HEK293 (cell line): ENCODE data around the gene MSH4.

Source experiments
- CTCF ChIA-PET: fragments of 350-600 bp; formaldehyde crosslinking; extraction: SDS; loops from one replicate; lab custom pipeline; 2021; ENCODE audit warnings: antibody characterized with exemption; lab: Yijun Ruan, JAX
- POLR2A ChIA-PET: fragments of 300-600 bp; formaldehyde crosslinking; extraction: SDS; loops from one replicate; lab custom pipeline; 2020; ENCODE audit warnings: antibody characterized with exemption, inconsistent platforms; lab: Yijun Ruan, JAX
- H3K27ac ChIP-seq: fragments of 200-500 bp; sonication (Bioruptor generic); 2 replicates; pipeline ENCODE4 v1.5.1; 2014; ENCODE audit warnings: low read depth, low read length, control low read depth, inconsistent platforms; ENCODE audit errors: extremely low read depth
- H3K36me3 ChIP-seq, 2 experiments: fragments of 200-500 bp in 1 of 2; sonication (Bioruptor generic) in 1 of 2; 1 replicate in 1 of 2; 2 replicates in 1 of 2; pipeline ENCODE4 v1.5.1; 2014 to 2017; ENCODE audit warnings: inconsistent platforms in 2 of 2, low read length in 2 of 2; ENCODE audit not compliant: control insufficient read depth in 2 of 2, insufficient read depth in 1 of 2
- H3K4me1 ChIP-seq: fragments of 200-500 bp; sonication (Bioruptor generic); 2 replicates; pipeline ENCODE4 v1.5.1; 2014; ENCODE audit warnings: mild to moderate bottlenecking, low read length, inconsistent platforms; ENCODE audit not compliant: control insufficient read depth, insufficient read depth
- H3K4me3 ChIP-seq: 2 replicates; pipeline ENCODE4 v1.5.1; 2011; ENCODE audit warnings: low read depth, mild to moderate bottlenecking, control low read depth, low read length, moderate library complexity
- H3K9me3 ChIP-seq: fragments of 200-500 bp; sonication (Bioruptor generic); 2 replicates; pipeline ENCODE4 v1.5.1; 2014; ENCODE audit warnings: low read depth, low read length, inconsistent platforms; ENCODE audit not compliant: control insufficient read depth, insufficient read depth
- ATF2 ChIP-seq: fragments of 450-650 bp; formaldehyde crosslinking; IDR thresholded peaks from 2 replicates; pipeline ENCODE4 v1.5.1; 2016; ENCODE audit warnings: missing biosample characterization, missing genetic modification characterization, low read depth
- BCL6B ChIP-seq: fragments of 450-650 bp; formaldehyde crosslinking; IDR thresholded peaks from 2 replicates; pipeline ENCODE4 v1.5.1; 2017; ENCODE audit warnings: missing biosample characterization, missing genetic modification characterization
- ELK4 ChIP-seq: IDR thresholded peaks from 2 replicates; pipeline ENCODE4 v1.6.1; 2011; ENCODE audit warnings: mild to moderate bottlenecking, low read depth, low read length, borderline replicate concordance
- FEZF1 ChIP-seq: fragments of 450-650 bp; formaldehyde crosslinking; IDR thresholded peaks from 2 replicates; pipeline ENCODE4 v1.5.1; 2016; ENCODE audit warnings: missing biosample characterization, missing genetic modification characterization
- KLF16 ChIP-seq: fragments of 450-650 bp; formaldehyde crosslinking; IDR thresholded peaks from 2 replicates; pipeline ENCODE4 v1.5.1; 2017; ENCODE audit warnings: missing biosample characterization, missing genetic modification characterization
- MEIS1 ChIP-seq: sonication (generic); formaldehyde crosslinking; IDR thresholded peaks from 2 replicates; pipeline ENCODE4 v1.8.1; 2022; ENCODE audit warnings: missing genetic modification reagents, mild to moderate bottlenecking, borderline replicate concordance
- ZFHX2 ChIP-seq: fragments of 450-650 bp; formaldehyde crosslinking; conservative IDR thresholded peaks from 2 replicates; pipeline ENCODE4 v1.5.1; 2016; ENCODE audit warnings: missing biosample characterization, missing genetic modification characterization
- ZFP3 ChIP-seq: fragments of 450-650 bp; formaldehyde crosslinking; IDR thresholded peaks from 2 replicates; pipeline ENCODE4 v1.5.1; 2016; ENCODE audit warnings: low read depth, missing biosample characterization, missing genetic modification characterization
- ZIC2 ChIP-seq: fragments of 450-650 bp; formaldehyde crosslinking; IDR thresholded peaks from 2 replicates; pipeline ENCODE4 v1.5.1; 2016; ENCODE audit warnings: missing biosample characterization, missing genetic modification characterization
- ZNF132 ChIP-seq: fragments of 450-650 bp; formaldehyde crosslinking; IDR thresholded peaks from 2 replicates; pipeline ENCODE4 v1.5.1; 2017; ENCODE audit warnings: missing biosample characterization, missing genetic modification characterization, borderline replicate concordance
- ZNF140 ChIP-seq: fragments of 450-650 bp; formaldehyde crosslinking; IDR thresholded peaks from 2 replicates; pipeline ENCODE4 v1.5.1; 2016; ENCODE audit warnings: missing biosample characterization, missing genetic modification characterization
- ZNF155 ChIP-seq: fragments of 450-650 bp; formaldehyde crosslinking; IDR thresholded peaks from 2 replicates; pipeline ENCODE4 v1.5.1; 2016; ENCODE audit warnings: missing biosample characterization, missing genetic modification characterization
- ZNF202 ChIP-seq: fragments of 450-650 bp; formaldehyde crosslinking; IDR thresholded peaks from 2 replicates; pipeline ENCODE4 v1.5.1; 2016; ENCODE audit warnings: missing biosample characterization, missing genetic modification characterization, borderline replicate concordance
- ZNF416 ChIP-seq: fragments of 450-650 bp; formaldehyde crosslinking; IDR thresholded peaks from 2 replicates; pipeline ENCODE4 v1.5.1; 2016; ENCODE audit warnings: missing biosample characterization, missing genetic modification characterization
- ZNF473 ChIP-seq: fragments of 450-650 bp; formaldehyde crosslinking; IDR thresholded peaks from 2 replicates; pipeline ENCODE4 v1.5.1; 2017; ENCODE audit warnings: missing biosample characterization, missing genetic modification characterization
- ZNF510 ChIP-seq: fragments of 450-650 bp; formaldehyde crosslinking; IDR thresholded peaks from 2 replicates; pipeline ENCODE4 v1.5.1; 2018; ENCODE audit warnings: mild to moderate bottlenecking, missing genetic modification characterization, missing biosample characterization; ENCODE audit not compliant: insufficient replicate concordance
- ZNF513 ChIP-seq: fragments of 450-650 bp; IDR thresholded peaks from 2 replicates; pipeline ENCODE4 v1.5.1; 2018; ENCODE audit warnings: missing biosample characterization, missing genetic modification characterization
- ZNF518A ChIP-seq: fragments of 450-650 bp; formaldehyde crosslinking; conservative IDR thresholded peaks from 2 replicates; pipeline ENCODE4 v1.5.1; 2016; ENCODE audit warnings: low read depth, missing biosample characterization, missing genetic modification characterization
- ZNF621 ChIP-seq: fragments of 450-650 bp; formaldehyde crosslinking; IDR thresholded peaks from 2 replicates; pipeline ENCODE4 v1.5.1; 2017; ENCODE audit warnings: missing biosample characterization, missing genetic modification characterization
- ZNF670 ChIP-seq: fragments of 450-650 bp; formaldehyde crosslinking; IDR thresholded peaks from 2 replicates; pipeline ENCODE4 v1.5.1; 2016; ENCODE audit warnings: missing biosample characterization, missing genetic modification characterization, low read depth
- ZNF707 ChIP-seq: fragments of 450-650 bp; formaldehyde crosslinking; IDR thresholded peaks from 2 replicates; pipeline ENCODE4 v1.5.1; 2016; ENCODE audit warnings: missing biosample characterization, missing genetic modification characterization
- ZSCAN18 ChIP-seq: fragments of 450-650 bp; formaldehyde crosslinking; IDR thresholded peaks from 2 replicates; pipeline ENCODE4 v1.5.1; 2016; ENCODE audit warnings: missing biosample characterization, missing genetic modification characterization
- ZSCAN5A ChIP-seq: fragments of 450-650 bp; formaldehyde crosslinking; IDR thresholded peaks from 2 replicates; pipeline ENCODE4 v1.5.1; 2016; ENCODE audit warnings: missing biosample characterization, missing genetic modification characterization

The MSH4 gene

GRCh38 chr1:75884437-75884836 lies 87.8 kb downstream of the MSH4 start:
- no peak overlapping the region for H3K27ac ChIP-seq
- no peaks in the 10 kb centered on the region for H3K36me3 ChIP-seq
- no peaks in the 10 kb centered on the region for H3K4me1 ChIP-seq
- H3K4me3 ChIP-seq = no peak overlapping the region
- ChIA-PET POLR2A (no interaction called here), CTCF (interaction anchor here (1.0 kb wide), 1 partner anchor 23 kb away, joined by 3 read pairs; no protein-coding TSS in a partner anchor)
- TF ChIP-seq ZSCAN18 (tag by site-specific recombination) (no peak), ZNF621 (no peak), ZNF416 (no peak), KLF16 (tag by site-specific recombination) (no peak), ATF2 (tag by site-specific recombination) (no peak), ZNF132 (tag by site-specific recombination) (no peak), FEZF1 (tag by site-specific recombination) (no peak), BCL6B (tag by site-specific recombination) (no peak), ZNF518A (tag by site-specific recombination) (no peak), ZSCAN5A (tag by site-specific recombination) (no peak), ZNF510 (no peak)
- H3K9me3 ChIP-seq = no peaks in the 10 kb centered on the region

- Histone ChIP-seq H3K4me3 (no peak overlapping the region), H3K27ac (no peak overlapping the region), H3K9me3 (no peaks in the 10 kb centered on the region), H3K36me3 (no peaks in the 10 kb centered on the region), H3K4me1 (no peaks in the 10 kb centered on the region)
- ChIA-PET POLR2A (no interaction called here), CTCF (no interaction called here)
- TF ChIP-seq ZNF155 (tag by site-specific recombination) (no peak), ZNF707 (tag by site-specific recombination) (no peak), ZNF140 (no peak), ZNF670 (tag by site-specific recombination) (no peak), ZNF473 (tag by site-specific recombination) (no peak), ZIC2 (no peak), MEIS1 (CRISPR knock-in tag) (no peak), ZNF621 (no peak), ELK4 (no peak), ZNF202 (tag by site-specific recombination) (no peak), ZFHX2 (tag by site-specific recombination) (no peak), ZNF513 (no peak), ZFP3 (no peak)
These were observed 104.7 kb downstream of the MSH4 start for GRCh38 chr1:75901371-75901770.
